Chondrocyte (in vitro differentiated cells): ENCODE measurements around the gene PLXND1. TPM values are rescaled to one million over a fixed set of nuclear protein-coding genes. Genes with fewer than 3 reads are reported as not detected.

Experiments used
- DNase-seq: peaks from one replicate; pipeline ENCODE4 v3.0.0; 2021; ENCODE audit warnings: mixed read lengths, low spot score
- H3K27ac Mint-ChIP-seq: one replicate; pipeline ENCODE4 v1.8.0; 2021; ENCODE audit warnings: mild to moderate bottlenecking, moderate library complexity, mixed read lengths; ENCODE audit not compliant: unreplicated experiment
- H3K27me3 Mint-ChIP-seq: 2 replicates; pipeline ENCODE4 v1.8.0; 2021; ENCODE audit warnings: low read depth, mixed read lengths
- H3K36me3 Mint-ChIP-seq: 2 replicates; pipeline ENCODE4 v1.8.0; 2021; ENCODE audit warnings: low read depth, mixed read lengths
- H3K4me1 Mint-ChIP-seq: 2 replicates; pipeline ENCODE4 v1.8.0; 2021; ENCODE audit warnings: low read depth, mild to moderate bottlenecking, mixed read lengths
- H3K4me3 Mint-ChIP-seq: one replicate; pipeline ENCODE4 v1.8.0; 2021; ENCODE audit warnings: mild to moderate bottlenecking, moderate library complexity, mixed read lengths; ENCODE audit not compliant: unreplicated experiment
- H3K9me3 Mint-ChIP-seq: 2 replicates; pipeline ENCODE4 v1.8.0; 2021; ENCODE audit warnings: low read depth, mixed read lengths
- CTCF ChIP-seq: fragments of 200-600 bp; sonication (generic); IDR thresholded peaks from 2 replicates; pipeline ENCODE4 v1.5.0; 2021; ENCODE audit warnings: antibody characterized with exemption, mild to moderate bottlenecking, moderate library complexity
- total RNA-seq: library from RNA; stranded (reverse); gene quantifications from 3 replicates; pipeline ENCODE4 v1.2.1, GENCODE V29; 2021

Gene PLXND1
- total RNA-seq, 1 donor from 2014 or later: 267 TPM

- peaks cover 2% of the 10 kb centered on the region for H3K36me3 Mint-ChIP-seq
- DNase-seq: no peak
- H3K4me1 Mint-ChIP-seq: peaks cover 77% of the 10 kb centered on the region
- no peaks in the 10 kb centered on the region for H3K27me3 Mint-ChIP-seq
- TF ChIP-seq CTCF: peak; percentile 37
- H3K9me3 Mint-ChIP-seq: no peaks in the 10 kb centered on the region
- peak overlapping the region; percentile 98 for H3K4me3 Mint-ChIP-seq
- peak overlapping the region; percentile 97 for H3K27ac Mint-ChIP-seq
These were observed 1.1 kb downstream of the PLXND1 start for GRCh38 chr3:129605203-129605921.

- Mint-ChIP-seq H3K27ac (peak overlapping the region; percentile 97), H3K4me3 (peak overlapping the region; percentile 98), H3K9me3 (no peaks in the 10 kb centered on the region), H3K4me1 (peaks cover 77% of the 10 kb centered on the region), H3K27me3 (no peaks in the 10 kb centered on the region), H3K36me3 (peaks cover 2% of the 10 kb centered on the region)
- no peak for DNase-seq
- TF ChIP-seq CTCF: no peak
These were observed 1.7 kb downstream of the PLXND1 start for GRCh38 chr3:129604767-129605166.

DNA sequence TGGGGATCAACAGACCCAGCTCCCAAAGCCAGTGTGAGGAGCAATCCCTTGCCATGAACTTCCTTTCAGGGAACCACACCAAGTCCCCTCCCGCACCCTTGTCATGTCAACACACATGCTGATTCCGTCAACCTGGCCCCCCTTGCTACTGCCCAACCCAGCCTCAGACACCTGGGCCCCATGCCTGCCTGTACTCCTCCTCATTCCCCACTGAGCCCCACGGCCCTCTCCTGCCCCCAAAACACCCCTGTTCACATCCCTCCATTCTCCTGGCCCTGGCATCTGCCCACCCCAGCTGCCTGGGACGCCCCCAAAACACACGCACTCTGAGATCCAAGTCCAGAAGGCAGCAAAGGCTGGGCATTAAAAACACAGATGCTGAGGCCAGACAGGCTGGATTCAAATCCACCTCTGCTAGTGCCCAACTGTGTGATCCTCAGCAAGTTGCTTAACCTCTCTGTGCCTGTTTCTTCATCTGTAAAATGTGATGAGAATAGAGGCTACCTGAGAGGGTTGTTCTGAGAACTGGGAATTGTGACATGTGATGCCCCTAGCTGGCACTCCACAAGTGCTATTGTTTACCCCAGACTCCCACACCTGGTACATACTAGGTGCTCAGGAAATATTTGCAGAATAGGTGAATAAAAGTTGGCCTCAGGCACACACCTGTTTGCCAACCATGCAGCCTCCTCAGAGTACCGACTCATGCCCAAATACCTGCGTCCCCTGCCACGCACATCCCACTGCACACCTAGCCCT is 2.3 kb downstream of the PLXND1 start:
- Mint-ChIP-seq H3K4me3 (peak overlapping the region; percentile 98), H3K27ac (peak overlapping the region; percentile 97), H3K4me1 (peaks cover 78% of the 10 kb centered on the region), H3K27me3 (no peaks in the 10 kb centered on the region), H3K36me3 (peaks cover 2% of the 10 kb centered on the region), H3K9me3 (no peaks in the 10 kb centered on the region)
- TF ChIP-seq CTCF: no peak
- no peak for DNase-seq

DNA sequence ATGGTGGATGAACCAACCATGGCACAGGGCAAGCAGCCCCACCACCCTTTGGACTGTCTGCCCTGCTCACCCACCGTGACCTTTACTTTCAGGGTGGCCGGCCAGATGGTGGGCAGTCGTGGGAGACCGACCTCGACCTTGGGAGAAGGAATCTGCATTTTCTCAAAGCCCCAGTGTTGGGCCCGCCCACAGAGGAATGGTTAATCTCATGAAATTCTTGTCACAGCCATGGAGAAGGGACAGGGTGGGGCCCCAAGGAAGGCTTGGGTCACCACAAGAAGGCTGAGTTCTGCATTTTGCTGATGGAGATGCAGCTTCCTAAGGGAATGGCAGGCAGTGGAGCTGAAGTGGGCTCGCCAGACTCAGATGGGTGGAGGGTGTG is 2.9 kb downstream of the PLXND1 start:
- Mint-ChIP-seq H3K27me3 (no peaks in the 10 kb centered on the region), H3K36me3 (peaks cover 2% of the 10 kb centered on the region), H3K27ac (peak overlapping the region; percentile 97), H3K4me3 (peak overlapping the region; percentile 98), H3K4me1 (peaks cover 79% of the 10 kb centered on the region), H3K9me3 (no peaks in the 10 kb centered on the region)
- no peak for DNase-seq
- TF ChIP-seq CTCF: no peak

- H3K9me3 Mint-ChIP-seq: no peaks in the 10 kb centered on the region
- DNase-seq: no peak
- H3K27ac Mint-ChIP-seq: peak overlapping the region; percentile 97
- TF ChIP-seq CTCF: no peak
- H3K36me3 Mint-ChIP-seq: peaks cover 2% of the 10 kb centered on the region
- peaks cover 79% of the 10 kb centered on the region for H3K4me1 Mint-ChIP-seq
- H3K27me3 Mint-ChIP-seq: no peaks in the 10 kb centered on the region
- peak overlapping the region; percentile 98 for H3K4me3 Mint-ChIP-seq
These were observed 3.5 kb downstream of the PLXND1 start for GRCh38 chr3:129602730-129603560.
